Mucosa of descending colon (tissue), 3 donors: Measurements from ENCODE around the gene AGXT2. TPM values are rescaled to one million over a fixed set of nuclear protein-coding genes. Genes with fewer than 3 reads are reported as not detected.

Experiments
- ATAC-seq: fragments of 200-7000 bp; cut with Tn5 transposase; one replicate; pipeline ENCODE4 v1.9.1; 2020; ENCODE audit warnings: mild to moderate bottlenecking, moderate library complexity
- DNase-seq, 3 donors: peaks; one replicate each; pipeline ENCODE4 v3.0.0-alpha.2; 2020
- H3K36me3 ChIP-seq: fragments of 200-600 bp; one replicate; pipeline ENCODE4 v1.8.0; 2021; ENCODE audit warnings: low read depth, mild to moderate bottlenecking
- H3K4me1 ChIP-seq: fragments of 200-600 bp; one replicate; pipeline ENCODE4 v1.8.0; 2021; ENCODE audit warnings: low read depth, mild to moderate bottlenecking
- H3K4me3 ChIP-seq: fragments of 200-600 bp; one replicate; pipeline ENCODE4 v1.8.0; 2021; ENCODE audit warnings: mild to moderate bottlenecking
- H3K9me3 ChIP-seq: fragments of 200-600 bp; one replicate; pipeline ENCODE4 v1.8.0; 2021; ENCODE audit warnings: mild to moderate bottlenecking
- CTCF ChIP-seq: fragments of 200-600 bp; IDR thresholded peaks from one replicate; pipeline ENCODE4 v1.8.0; 2022; ENCODE audit warnings: antibody characterized with exemption, mild to moderate bottlenecking
- intact Hi-C, 2 donors: fragments of 100-400 bp; cut with DNase I in 1 of 2; cut with micrococcal nuclease in 1 of 2; formaldehyde crosslinking; loops; one replicate each; pipeline versions ENCODE4 v1.11.0 to v1.11.1; 2022; cut with DNase I, micrococcal nuclease
- total RNA-seq, 3 donors: library from RNA; stranded (reverse); fragmentation: NEBNext Ultra II Directional in 2 of 3; extraction: Animal tissue kit (Norgen Biotek cat#: 25700) in 2 of 3; gene quantifications; one replicate each; pipeline versions ENCODE4 v1.2.1 to v1.2.4, GENCODE V29; 2021 to 2023
- donor health status: DM: no; HTN: no; CAD: no; lungs with moderate emphysema.
- donor health status: DM: no; HTN: no; CAD: no.
- donor health status: DM: no; HTN: yes; CAD: no.

The AGXT2 gene
- total RNA-seq, 3 donors from 2014 or later, result not detected

GRCh38 chr5:35032356-35032755 is 15.4 kb downstream of the AGXT2 start:
- ATAC-seq (no peak), DNase-seq (no peak)
- Histone ChIP-seq H3K4me3 (no peak overlapping the region), H3K4me1 (no peaks in the 10 kb centered on the region), H3K9me3 (no peaks in the 10 kb centered on the region), H3K36me3 (no peaks in the 10 kb centered on the region)
- TF ChIP-seq CTCF, result no peak
- intact Hi-C loops, result no loop called here

- TF ChIP-seq CTCF, result no peak
- ATAC-seq, result no peak
- intact Hi-C loops, result no loop called here
These were observed 16.5 kb downstream of the AGXT2 start for GRCh38 chr5:35031276-35031675.

GRCh38 chr5:35030426-35031100 is 17.2 kb downstream of the AGXT2 start:
- Histone ChIP-seq H3K36me3 (no peaks in the 10 kb centered on the region), H3K9me3 (no peaks in the 10 kb centered on the region), H3K4me3 (no peak overlapping the region), H3K4me1 (no peaks in the 10 kb centered on the region)
- intact Hi-C loops, result no loop called here
- no peak for DNase-seq
- no peak for TF ChIP-seq CTCF
- no peak for ATAC-seq

More at GRCh38 chr5:35031276-35031675, 16.5 kb downstream of the AGXT2 start:
- Histone ChIP-seq H3K4me3 (no peak overlapping the region), H3K9me3 (no peaks in the 10 kb centered on the region), H3K4me1 (no peaks in the 10 kb centered on the region), H3K36me3 (no peaks in the 10 kb centered on the region)
- no peak for DNase-seq

GRCh38 chr5:35029333-35029732 is 18.4 kb downstream of the AGXT2 start:
- Histone ChIP-seq H3K9me3 (no peaks in the 10 kb centered on the region), H3K4me3 (no peak overlapping the region), H3K36me3 (no peaks in the 10 kb centered on the region), H3K4me1 (no peaks in the 10 kb centered on the region)
- DNase-seq (no peak), ATAC-seq (no peak)
- no peak for TF ChIP-seq CTCF
- intact Hi-C loops, result no loop called here

- H3K4me3 ChIP-seq, result no peak overlapping the region
- intact Hi-C loops, result no loop called here
- ATAC-seq (no peak), DNase-seq (no peak)
- no peaks in the 10 kb centered on the region for H3K36me3 ChIP-seq
- no peak for TF ChIP-seq CTCF
- H3K4me1 ChIP-seq, result no peaks in the 10 kb centered on the region
- H3K9me3 ChIP-seq, result no peaks in the 10 kb centered on the region
These were observed 20.8 kb downstream of the AGXT2 start for GRCh38 chr5:35026941-35027340.
